Stimulated activated naive CD4-positive, alpha-beta T cell (primary cell): ENCODE results near the gene C14orf93.
"Not testable (repeated sequence)": the region's sequence is repeated elsewhere in the genome, so short reads cannot be mapped to it uniquely, and the experiment has no call there.

Source experiments
- DNase-seq, 6 experiments: peaks; one replicate each; lab custom pipeline; 2025; lab: John Stamatoyannopoulos, UW

The C14orf93 gene

GRCh38 chr14:23021434-23021833 lies 11.5 kb upstream of the C14orf93 start:
- DNase-seq = no peak

- DNase-seq = peak in 3 of 6 experiments; percentile 37 to 49 (median 48)
Measured at GRCh38 chr14:23020143-23021128, 10.5 kb upstream of the C14orf93 start.

DNA sequence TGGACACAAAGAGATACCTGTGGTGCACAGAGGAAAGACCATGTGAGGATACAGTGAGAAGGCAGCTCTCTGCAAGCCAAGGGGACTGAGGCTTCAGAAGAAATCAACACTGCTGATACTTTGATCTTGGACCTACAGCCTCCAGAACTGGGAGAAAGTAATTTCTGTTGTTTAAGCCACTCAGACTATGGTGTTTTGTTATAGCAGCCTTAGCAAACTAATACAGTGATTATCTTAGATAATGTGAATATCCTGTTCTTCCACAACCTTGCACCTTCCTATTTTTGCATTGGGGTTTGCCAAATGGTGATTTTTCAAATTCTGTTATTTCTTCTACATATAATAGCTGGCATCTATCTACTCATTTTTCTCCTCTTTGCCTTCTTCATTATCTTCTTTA lies 8.2 kb upstream of the C14orf93 start:
- DNase-seq = no peak

DNA sequence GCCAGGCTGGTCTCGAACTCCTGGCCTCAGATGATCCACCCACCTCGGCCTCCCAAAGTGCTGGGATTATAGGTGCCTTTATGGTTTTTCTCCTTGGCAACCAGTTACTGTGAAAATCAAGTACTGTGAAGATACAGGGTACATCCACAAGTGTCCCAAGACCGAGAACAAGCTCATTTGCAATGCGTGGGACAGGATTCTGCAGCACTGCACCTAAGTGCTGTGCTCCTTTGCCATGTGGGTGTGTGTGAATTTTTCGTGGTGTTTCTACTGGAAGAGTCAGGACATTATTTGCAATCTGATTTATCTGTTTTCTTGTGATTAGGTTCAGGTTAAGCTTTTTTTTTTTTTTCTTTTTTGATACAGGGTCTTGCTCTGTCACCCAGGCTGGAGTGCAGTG lies 7.1 kb upstream of the C14orf93 start:
- no peak for DNase-seq

DNA sequence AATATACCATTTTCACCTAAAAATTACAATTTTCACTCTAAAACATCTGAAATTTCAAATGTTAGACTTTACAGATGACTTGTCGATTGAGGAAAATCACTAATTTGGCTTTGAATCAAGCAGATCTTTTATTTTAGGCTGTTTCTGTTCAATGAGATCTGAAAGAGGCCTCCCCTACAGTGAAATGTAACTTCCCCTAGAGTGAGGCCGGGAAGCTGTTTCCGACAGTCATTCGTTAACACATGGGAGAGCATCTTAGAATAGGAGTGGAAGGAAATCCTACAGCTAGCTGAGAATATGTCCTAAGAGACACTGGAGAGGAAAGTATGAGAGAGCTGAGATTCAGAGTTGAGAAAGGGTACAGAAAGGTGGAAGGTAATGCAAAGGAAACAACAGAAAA lies 5.7 kb upstream of the C14orf93 start:
- peak in 1 of 6 experiments; percentile 5 for DNase-seq

GRCh38 chr14:23013749-23014054 lies 3.8 kb upstream of the C14orf93 start:
- DNase-seq = not testable (repeated sequence)

DNA sequence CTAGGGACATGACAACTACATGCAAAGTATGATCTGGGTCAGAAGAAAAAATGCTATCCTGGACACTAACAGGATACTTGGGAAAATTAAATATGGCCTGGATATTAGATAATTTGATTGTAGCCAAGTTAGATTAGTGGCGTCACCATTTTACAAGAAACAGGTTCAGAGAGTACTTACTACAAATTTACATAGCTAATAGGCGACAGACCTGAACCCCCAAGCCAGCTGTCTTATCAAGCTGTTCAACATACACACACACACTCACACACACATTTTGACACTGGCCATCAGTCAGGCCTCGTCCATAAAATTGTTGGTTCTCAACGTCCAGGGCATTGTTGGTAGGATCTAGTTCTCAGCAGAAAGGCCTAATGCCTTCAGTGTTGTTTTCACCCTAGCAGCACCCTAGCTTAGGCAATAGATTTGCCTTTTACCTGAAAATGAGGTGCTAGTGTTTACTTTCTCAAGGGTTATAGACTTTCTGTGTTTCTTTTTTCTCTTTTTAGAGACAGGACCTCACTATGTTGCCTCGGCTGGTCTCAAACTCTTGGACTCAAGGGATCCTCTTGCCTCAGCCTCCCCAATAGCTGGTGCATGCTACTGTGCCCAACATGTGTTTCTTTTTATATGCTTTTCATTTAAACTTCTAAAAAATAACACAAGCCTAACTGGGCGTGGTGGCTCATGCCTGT lies 3.3 kb upstream of the C14orf93 start:
- DNase-seq = no peak

DNA sequence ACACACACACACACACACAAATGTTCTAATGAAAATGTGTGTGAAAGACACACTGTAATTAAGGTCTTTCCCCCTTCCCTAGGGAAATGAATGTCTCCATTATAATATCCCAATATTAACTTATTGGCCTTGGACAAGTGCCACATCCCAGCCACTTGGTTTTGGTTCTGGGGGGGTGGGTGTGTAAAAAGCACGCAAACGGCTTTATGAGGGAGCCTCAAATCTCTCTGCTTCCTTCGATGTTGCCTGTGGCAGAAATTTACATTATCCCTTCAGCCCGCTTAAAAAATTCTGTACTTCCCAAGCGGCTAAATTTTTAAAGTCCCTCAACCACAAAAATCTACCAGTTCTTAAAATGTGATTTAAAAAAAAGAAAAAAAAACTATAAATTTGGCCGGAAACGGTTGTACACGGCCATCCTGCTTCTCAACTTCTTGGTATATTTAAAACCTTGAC lies 432 bp downstream of the C14orf93 start:
- DNase-seq = no peak

GRCh38 chr14:23008831-23009230 lies 1.1 kb downstream of the C14orf93 start:
- no peak for DNase-seq

- DNase-seq = peak; percentile 91 to 98 (median 96)
Measured at GRCh38 chr14:23006544-23007419, 3.2 kb downstream of the C14orf93 start.

- no peak for DNase-seq
Measured at GRCh38 chr14:23006188-23006534, 3.8 kb downstream of the C14orf93 start.

- no peak for DNase-seq
Measured at GRCh38 chr14:23005451-23006187, 4.3 kb downstream of the C14orf93 start.

DNA sequence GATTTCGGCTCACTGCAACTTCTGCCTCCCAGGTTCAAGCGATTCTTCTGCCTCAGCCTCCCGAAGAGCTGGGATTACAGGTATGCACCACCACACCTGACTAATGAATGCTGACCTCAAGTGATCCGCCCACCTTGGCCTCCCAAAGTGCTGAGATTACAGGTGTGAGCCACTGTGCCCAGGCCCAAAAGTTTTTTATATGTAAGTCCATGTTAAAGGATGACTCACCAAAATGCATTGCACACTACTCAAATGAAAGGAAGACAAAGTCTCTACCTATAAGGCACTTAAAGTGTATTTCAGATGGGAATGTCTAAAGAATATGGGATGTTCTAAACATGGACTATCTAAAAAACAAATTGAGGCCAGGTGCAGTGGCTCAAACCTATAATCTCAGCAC lies 5.7 kb downstream of the C14orf93 start:
- DNase-seq = not testable (repeated sequence)

DNA sequence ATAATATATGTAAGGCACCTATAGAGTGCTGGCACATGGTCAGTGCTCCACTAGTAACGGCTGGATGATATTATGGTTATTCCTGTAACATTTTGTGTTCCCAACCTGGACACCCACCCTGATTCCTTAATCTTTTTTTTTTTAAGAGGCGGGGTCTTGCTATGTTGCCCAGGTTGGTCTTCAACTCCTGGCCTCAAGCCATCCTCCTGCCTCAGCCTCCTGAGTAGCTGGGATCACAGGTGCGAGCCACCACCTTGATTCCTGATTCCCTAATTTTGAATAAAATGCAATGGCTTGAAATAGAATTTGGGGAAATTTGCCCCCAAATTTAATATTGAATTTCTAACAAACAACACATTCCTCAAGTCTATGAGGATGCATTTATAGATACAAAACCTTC lies 7.4 kb downstream of the C14orf93 start:
- no peak for DNase-seq

DNA sequence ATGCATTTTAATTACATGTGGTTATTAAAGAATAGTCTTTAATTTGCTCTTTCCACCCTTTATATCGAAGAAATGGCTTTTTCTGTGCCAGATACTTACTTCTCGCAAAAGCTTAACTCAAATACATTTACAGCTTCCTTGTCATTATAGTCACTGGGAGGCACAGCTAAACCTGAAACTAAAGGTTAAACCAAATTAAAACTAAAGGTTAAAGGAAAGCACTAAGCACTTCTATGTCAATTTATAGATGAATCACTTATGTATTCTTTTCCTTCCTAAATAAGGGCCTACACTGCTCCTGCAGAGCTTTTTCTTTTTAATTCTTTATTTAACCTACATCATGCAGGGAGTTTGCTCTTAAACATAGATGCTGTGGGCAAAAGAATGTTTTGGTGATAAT lies 9.1 kb downstream of the C14orf93 start:
- no peak for DNase-seq

DNA sequence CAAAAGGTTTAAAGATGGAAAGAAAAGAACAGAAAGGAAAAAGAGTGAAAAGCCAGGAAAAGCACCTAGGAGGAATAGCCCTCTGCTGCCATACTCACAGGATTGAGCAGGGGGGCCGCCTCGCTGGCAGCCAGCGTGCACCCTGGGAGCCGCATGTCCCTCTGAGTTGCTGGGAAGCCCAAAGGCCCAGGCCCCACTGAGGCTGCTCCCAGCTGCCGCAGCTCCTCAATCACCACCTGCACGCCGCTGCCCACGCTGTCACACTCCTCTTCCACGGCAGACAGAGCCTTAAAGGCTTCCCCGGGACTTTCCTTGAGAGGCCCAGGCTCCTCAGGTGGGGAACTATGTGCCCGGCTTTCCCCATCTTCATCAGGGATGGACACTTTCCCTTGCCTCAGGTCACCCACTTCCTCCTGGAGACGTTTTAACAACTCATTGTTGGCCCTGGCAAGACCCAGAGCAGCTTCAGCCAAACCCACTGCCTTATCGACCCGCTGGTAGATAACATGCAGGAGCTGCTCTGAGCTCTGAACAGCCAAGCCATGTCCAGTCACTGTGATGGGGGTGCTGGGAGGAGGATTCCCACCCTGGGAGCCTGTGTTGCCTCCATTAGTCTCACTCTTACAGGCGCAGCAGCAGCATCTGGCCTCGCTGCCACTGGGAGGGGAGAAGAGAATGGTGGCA lies 11.5 kb downstream of the C14orf93 start:
- DNase-seq = no peak

DNA sequence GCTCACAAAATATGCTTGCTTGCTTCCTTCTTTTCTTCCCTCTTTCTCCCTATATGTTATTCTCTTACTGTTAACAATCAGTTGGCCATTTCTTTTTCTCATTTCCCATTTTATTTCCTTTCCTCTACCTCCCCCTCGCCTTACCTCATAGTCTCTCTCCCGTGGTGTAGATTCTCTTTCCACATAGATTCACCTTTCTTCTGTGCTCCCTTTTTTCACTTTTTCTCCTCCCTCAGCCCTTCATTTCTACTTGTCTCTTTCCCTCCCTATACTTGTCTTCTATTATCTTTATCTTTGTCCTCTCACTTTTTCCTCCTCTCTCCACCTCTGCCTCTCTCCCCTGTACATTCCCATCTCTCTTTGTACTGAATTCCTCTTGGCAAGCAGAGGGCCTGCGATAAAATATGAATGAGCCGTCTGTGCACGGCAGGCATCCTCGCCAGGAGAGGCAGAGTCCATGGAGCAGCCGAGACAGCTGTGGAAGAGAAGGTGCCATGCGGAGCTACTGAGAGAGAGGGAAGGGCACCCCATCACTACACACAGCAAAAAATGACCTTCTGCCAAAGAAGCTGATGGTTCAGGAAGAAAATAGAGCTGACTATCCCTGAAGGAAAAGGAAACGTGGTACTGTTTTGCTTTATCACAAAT lies 12.1 kb downstream of the C14orf93 start:
- DNase-seq = no peak

DNA sequence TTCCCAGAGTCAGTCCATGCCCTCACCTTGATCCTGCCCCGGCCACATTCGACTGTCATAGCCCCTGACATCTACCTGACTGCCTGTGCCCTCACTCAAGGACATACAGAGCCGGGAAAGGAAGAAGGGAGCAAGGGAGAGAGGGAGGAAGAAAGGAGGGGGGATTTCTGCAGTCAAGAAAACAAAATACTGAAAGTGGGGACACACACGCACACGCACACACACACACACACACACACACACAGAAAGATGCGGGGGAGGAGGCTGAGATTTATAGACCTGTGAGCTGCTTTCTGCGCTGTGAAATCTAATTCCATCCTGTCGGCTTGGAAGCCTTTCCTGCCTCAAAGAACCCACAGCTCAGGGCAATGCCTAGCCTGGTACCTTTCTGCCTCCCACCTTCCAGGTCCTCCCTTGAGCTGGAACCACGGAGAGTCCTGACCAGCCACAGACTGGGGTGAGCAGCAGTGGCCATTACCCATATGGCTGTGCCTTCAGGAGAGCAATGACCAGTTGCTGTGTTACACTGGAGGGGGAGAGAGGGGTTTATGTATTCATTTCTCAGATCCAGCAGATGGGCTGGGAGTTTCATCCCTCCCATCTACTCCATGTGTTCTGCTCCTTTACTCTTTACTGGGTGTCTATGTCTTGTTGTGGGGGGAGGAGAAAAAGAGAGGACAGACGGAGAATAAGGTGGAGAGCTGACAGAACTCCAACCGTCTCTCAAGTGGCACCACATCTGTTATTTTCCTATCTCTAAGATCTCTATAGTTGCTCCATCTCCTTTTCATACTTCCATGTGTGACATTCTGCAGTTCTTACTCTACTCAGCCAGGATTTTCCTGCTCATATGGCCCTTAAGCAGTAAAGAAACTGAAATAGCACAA lies 12.9 kb downstream of the C14orf93 start:
- no peak for DNase-seq

GRCh38 chr14:22995889-22996625 lies 13.9 kb downstream of the C14orf93 start:
- DNase-seq = no peak
